Calu3 (cell line): Measurements from ENCODE around the gene TRIM40. TPM values are rescaled to one million over a fixed set of nuclear protein-coding genes. Genes with fewer than 3 reads are reported as not detected.

Experiments used
- BruUV-seq: library from RNA; stranded (reverse); fragments of 400-500 nt; replicated peaks from 2 replicates; lab custom pipeline; 2021; lab: Mats Ljungman, UMichigan
- CTCF ChIA-PET: fragments of 300-600 bp; sonication (Branson Sonifier 250); formaldehyde crosslinking; loops from one replicate; lab custom pipeline; 2022; ENCODE audit warnings: antibody characterized with exemption; lab: Charles Lee
- DNase-seq: peaks from one replicate; pipeline ENCODE4 v3.0.0; 2022
- H3K27ac Mint-ChIP-seq: one replicate; pipeline ENCODE4 v1.8.0; 2022; ENCODE audit warnings: mixed read lengths; ENCODE audit not compliant: unreplicated experiment
- H3K27me3 Mint-ChIP-seq: one replicate; pipeline ENCODE4 v1.8.0; 2022; ENCODE audit warnings: mixed read lengths; ENCODE audit not compliant: unreplicated experiment
- H3K36me3 Mint-ChIP-seq: one replicate; pipeline ENCODE4 v1.8.0; 2022; ENCODE audit warnings: mild to moderate bottlenecking, moderate library complexity, mixed read lengths; ENCODE audit not compliant: insufficient read depth, unreplicated experiment
- H3K4me1 Mint-ChIP-seq: one replicate; pipeline ENCODE4 v1.8.0; 2022; ENCODE audit warnings: mild to moderate bottlenecking, low read depth, mixed read lengths; ENCODE audit not compliant: unreplicated experiment
- H3K4me3 Mint-ChIP-seq: one replicate; pipeline ENCODE4 v1.8.0; 2022; ENCODE audit warnings: mild to moderate bottlenecking, low read depth, moderate library complexity, mixed read lengths; ENCODE audit not compliant: unreplicated experiment
- H3K9me3 Mint-ChIP-seq: one replicate; pipeline ENCODE4 v1.8.0; 2022; ENCODE audit warnings: low read depth, mixed read lengths; ENCODE audit not compliant: unreplicated experiment
- CTCF ChIP-seq: fragments of 200-600 bp; IDR thresholded peaks from one replicate; pipeline ENCODE4 v1.8.0; 2022; ENCODE audit warnings: antibody characterized with exemption; ENCODE audit not compliant: unreplicated experiment
- intact Hi-C: fragments of 100-400 bp; cut with micrococcal nuclease; formaldehyde crosslinking; loops from one replicate; pipeline ENCODE4 v1.10.0; 2022; ENCODE audit not compliant: unreplicated experiment
- total RNA-seq: library from RNA; stranded (reverse); gene quantifications from 2 replicates; pipeline ENCODE4 v1.2.3, GENCODE V29; 2022

Gene TRIM40
- total RNA-seq, 1 experiment from 2014 or later: not detected

- H3K9me3 Mint-ChIP-seq: no peaks in the 10 kb centered on the region
- CTCF ChIA-PET: interaction anchor here (0.6 to 1.6 kb wide), 4 partner anchors 16 to 1033 kb away, joined by 3 to 4 read pairs (median 4); no protein-coding TSS in a partner anchor
- no peak for DNase-seq
- no peaks in the 10 kb centered on the region for H3K36me3 Mint-ChIP-seq
- H3K4me1 Mint-ChIP-seq: peaks cover 12% of the 10 kb centered on the region
- H3K27me3 Mint-ChIP-seq: peaks cover 11% of the 10 kb centered on the region
- intact Hi-C loops: no loop called here
- no peak overlapping the region for H3K4me3 Mint-ChIP-seq
- no peak overlapping the region for H3K27ac Mint-ChIP-seq
- no TSS peak for BruUV-seq
- no peak for TF ChIP-seq CTCF
These were observed 11.2 kb downstream of the TRIM40 start for GRCh38 chr6:30147096-30147495.

- Mint-ChIP-seq H3K36me3 (no peaks in the 10 kb centered on the region), H3K4me3 (no peak overlapping the region), H3K27me3 (peaks cover 6% of the 10 kb centered on the region), H3K4me1 (peaks cover 26% of the 10 kb centered on the region), H3K9me3 (no peaks in the 10 kb centered on the region), H3K27ac (no peak overlapping the region)
- intact Hi-C loops: no loop called here
- no peak for TF ChIP-seq CTCF
- CTCF ChIA-PET: no interaction called here
- BruUV-seq: no TSS peak
- no peak for DNase-seq
These were observed 13.3 kb downstream of the TRIM40 start for GRCh38 chr6:30149234-30149633.

GRCh38 chr6:30149858-30150550 lies 14.1 kb downstream of the TRIM40 start:
- no peaks in the 10 kb centered on the region for H3K9me3 Mint-ChIP-seq
- H3K4me3 Mint-ChIP-seq: no peak overlapping the region
- no peaks in the 10 kb centered on the region for H3K36me3 Mint-ChIP-seq
- intact Hi-C loops: loop anchor here (2.0 kb wide), 1 partner anchor 21 kb away; no protein-coding TSS in a partner anchor
- H3K27ac Mint-ChIP-seq: no peak overlapping the region
- H3K4me1 Mint-ChIP-seq: peaks cover 34% of the 10 kb centered on the region
- no peak for TF ChIP-seq CTCF
- CTCF ChIA-PET: interaction anchor here (0.5 kb wide), 1 partner anchor 30 kb away, joined by 3 read pairs; no protein-coding TSS in a partner anchor
- H3K27me3 Mint-ChIP-seq: no peaks in the 10 kb centered on the region
- DNase-seq: no peak
- BruUV-seq: no TSS peak

GRCh38 chr6:30150671-30151395 lies 14.9 kb downstream of the TRIM40 start:
- no TSS peak for BruUV-seq
- intact Hi-C loops: loop anchor here (2.0 kb wide), 1 partner anchor 20 kb away; no protein-coding TSS in a partner anchor
- Mint-ChIP-seq H3K27me3 (no peaks in the 10 kb centered on the region), H3K36me3 (no peaks in the 10 kb centered on the region), H3K4me3 (no peak overlapping the region), H3K4me1 (peaks cover 42% of the 10 kb centered on the region), H3K27ac (no peak overlapping the region), H3K9me3 (no peaks in the 10 kb centered on the region)
- DNase-seq: no peak
- CTCF ChIA-PET: no interaction called here
- no peak for TF ChIP-seq CTCF
